H1 (cell line): Measurements from ENCODE around the gene MGMT. TPM values are rescaled to one million over a fixed set of nuclear protein-coding genes. Genes with fewer than 3 reads are reported as not detected.

ENCODE experiments used
- BRCA1 ChIP-seq: IDR thresholded peaks from 2 replicates; pipeline ENCODE4 v1.6.1; 2012; ENCODE audit warnings: low read depth, low read length, improper control_type of control experiment
- CTBP2 ChIP-seq: IDR thresholded peaks from 2 replicates; pipeline ENCODE4 v1.7.0; 2011; ENCODE audit warnings: borderline replicate concordance, mild to moderate bottlenecking, moderate library complexity, mixed read lengths, low read length; ENCODE audit not compliant: insufficient read depth, insufficient read length
- GABPA ChIP-seq: IDR thresholded peaks from 2 replicates; pipeline ENCODE4 v1.6.1; 2011; ENCODE audit warnings: mild to moderate bottlenecking, low read length, moderate library complexity, borderline replicate concordance; ENCODE audit not compliant: insufficient read depth
- HDAC2 ChIP-seq, 2 experiments: fragments of 300-600 bp in 1 of 2; sonication (generic) in 1 of 2; IDR thresholded peaks; 2 replicates each; pipeline ENCODE4 v1.6.1; 2011 to 2012; ENCODE audit warnings: low read depth in 2 of 2, low read length in 2 of 2, mild to moderate bottlenecking in 2 of 2, moderate library complexity in 2 of 2, borderline replicate concordance in 1 of 2, inconsistent platforms in 1 of 2
- POU5F1 ChIP-seq: IDR thresholded peaks from 2 replicates; pipeline ENCODE4 v1.6.1; 2011; ENCODE audit warnings: low read depth, mild to moderate bottlenecking, low read length, moderate library complexity
- SIN3A ChIP-seq, 2 experiments: IDR thresholded peaks in 1 of 2; conservative IDR thresholded peaks in 1 of 2; 2 replicates each; pipeline ENCODE4 v1.6.1; 2011 to 2012; ENCODE audit warnings: low read length in 2 of 2, improper control_type of control experiment in 1 of 2, low read depth in 1 of 2, mild to moderate bottlenecking in 1 of 2
- polyA plus RNA-seq, 7 experiments: library from polyadenylated mRNA; depleted of rRNA in 3 of 7; stranded (reverse) in 5 of 7; unstranded in 2 of 7; fragments of >200 nt in 5 of 7; fragments of 200-250 nt in 2 of 7; gene quantifications; 1 replicate in 5 of 7; 2 replicates in 1 of 7; 4 replicates in 1 of 7; pipeline versions ENCODE4 v1.2.1 to v1.2.3, GENCODE V29; 2011 to 2013; ENCODE audit warnings: missing spikeins in 2 of 7, mixed read lengths in 2 of 7
- total RNA-seq: library from RNA; stranded (reverse); fragmentation: NEBNext Ultra II Directional; extraction: Animal tissue kit (Norgen Biotek cat#: 25700); gene quantifications from 2 replicates; pipeline ENCODE4 v1.2.1, GENCODE V29; 2021
- TF ChIP-seq, protein P1 (sequence below): fragments of 300-600 bp; sonication (generic); IDR thresholded peaks from 2 replicates; pipeline ENCODE4 v1.7.1; 2012; ENCODE audit warnings: low read length, moderate library complexity, mild to moderate bottlenecking, inconsistent platforms; ENCODE audit not compliant: insufficient replicate concordance
- TF ChIP-seq, protein P2 (sequence below): IDR thresholded peaks from 2 replicates; pipeline ENCODE4 v1.6.1; 2012; ENCODE audit warnings: inconsistent platforms
- TF ChIP-seq, protein P3 (sequence below): IDR thresholded peaks from 2 replicates; pipeline ENCODE4 v1.6.1; 2011; ENCODE audit warnings: low read length, improper control_type of control experiment

MGMT gene
- total and polyA plus RNA-seq, 2 of the 8 experiments (the other 6 are each of a cell fraction or from before 2014, with no cell fraction given) = 9.9 to 10.7 TPM

DNA sequence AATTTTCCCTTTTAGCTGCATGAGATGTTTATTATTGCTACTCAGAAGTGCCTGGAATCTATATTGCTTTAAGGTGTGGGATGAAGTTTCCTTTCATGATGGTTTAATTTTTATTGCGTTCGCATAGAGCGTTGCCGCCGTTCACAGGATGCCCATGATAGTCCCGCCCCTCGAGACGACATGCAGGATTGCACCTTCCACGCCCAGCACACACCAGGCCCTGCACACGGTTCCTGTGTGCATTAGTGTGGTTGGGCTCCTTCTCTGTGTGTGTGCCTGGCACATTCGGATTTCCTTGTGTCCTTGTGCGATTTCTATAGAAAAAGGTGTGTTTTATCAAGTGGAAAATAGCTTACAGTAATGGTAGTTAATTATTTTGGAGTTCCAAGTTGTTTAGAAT, 42.1 kb downstream of the MGMT start (continued):
- TF ChIP-seq, protein P1, sequence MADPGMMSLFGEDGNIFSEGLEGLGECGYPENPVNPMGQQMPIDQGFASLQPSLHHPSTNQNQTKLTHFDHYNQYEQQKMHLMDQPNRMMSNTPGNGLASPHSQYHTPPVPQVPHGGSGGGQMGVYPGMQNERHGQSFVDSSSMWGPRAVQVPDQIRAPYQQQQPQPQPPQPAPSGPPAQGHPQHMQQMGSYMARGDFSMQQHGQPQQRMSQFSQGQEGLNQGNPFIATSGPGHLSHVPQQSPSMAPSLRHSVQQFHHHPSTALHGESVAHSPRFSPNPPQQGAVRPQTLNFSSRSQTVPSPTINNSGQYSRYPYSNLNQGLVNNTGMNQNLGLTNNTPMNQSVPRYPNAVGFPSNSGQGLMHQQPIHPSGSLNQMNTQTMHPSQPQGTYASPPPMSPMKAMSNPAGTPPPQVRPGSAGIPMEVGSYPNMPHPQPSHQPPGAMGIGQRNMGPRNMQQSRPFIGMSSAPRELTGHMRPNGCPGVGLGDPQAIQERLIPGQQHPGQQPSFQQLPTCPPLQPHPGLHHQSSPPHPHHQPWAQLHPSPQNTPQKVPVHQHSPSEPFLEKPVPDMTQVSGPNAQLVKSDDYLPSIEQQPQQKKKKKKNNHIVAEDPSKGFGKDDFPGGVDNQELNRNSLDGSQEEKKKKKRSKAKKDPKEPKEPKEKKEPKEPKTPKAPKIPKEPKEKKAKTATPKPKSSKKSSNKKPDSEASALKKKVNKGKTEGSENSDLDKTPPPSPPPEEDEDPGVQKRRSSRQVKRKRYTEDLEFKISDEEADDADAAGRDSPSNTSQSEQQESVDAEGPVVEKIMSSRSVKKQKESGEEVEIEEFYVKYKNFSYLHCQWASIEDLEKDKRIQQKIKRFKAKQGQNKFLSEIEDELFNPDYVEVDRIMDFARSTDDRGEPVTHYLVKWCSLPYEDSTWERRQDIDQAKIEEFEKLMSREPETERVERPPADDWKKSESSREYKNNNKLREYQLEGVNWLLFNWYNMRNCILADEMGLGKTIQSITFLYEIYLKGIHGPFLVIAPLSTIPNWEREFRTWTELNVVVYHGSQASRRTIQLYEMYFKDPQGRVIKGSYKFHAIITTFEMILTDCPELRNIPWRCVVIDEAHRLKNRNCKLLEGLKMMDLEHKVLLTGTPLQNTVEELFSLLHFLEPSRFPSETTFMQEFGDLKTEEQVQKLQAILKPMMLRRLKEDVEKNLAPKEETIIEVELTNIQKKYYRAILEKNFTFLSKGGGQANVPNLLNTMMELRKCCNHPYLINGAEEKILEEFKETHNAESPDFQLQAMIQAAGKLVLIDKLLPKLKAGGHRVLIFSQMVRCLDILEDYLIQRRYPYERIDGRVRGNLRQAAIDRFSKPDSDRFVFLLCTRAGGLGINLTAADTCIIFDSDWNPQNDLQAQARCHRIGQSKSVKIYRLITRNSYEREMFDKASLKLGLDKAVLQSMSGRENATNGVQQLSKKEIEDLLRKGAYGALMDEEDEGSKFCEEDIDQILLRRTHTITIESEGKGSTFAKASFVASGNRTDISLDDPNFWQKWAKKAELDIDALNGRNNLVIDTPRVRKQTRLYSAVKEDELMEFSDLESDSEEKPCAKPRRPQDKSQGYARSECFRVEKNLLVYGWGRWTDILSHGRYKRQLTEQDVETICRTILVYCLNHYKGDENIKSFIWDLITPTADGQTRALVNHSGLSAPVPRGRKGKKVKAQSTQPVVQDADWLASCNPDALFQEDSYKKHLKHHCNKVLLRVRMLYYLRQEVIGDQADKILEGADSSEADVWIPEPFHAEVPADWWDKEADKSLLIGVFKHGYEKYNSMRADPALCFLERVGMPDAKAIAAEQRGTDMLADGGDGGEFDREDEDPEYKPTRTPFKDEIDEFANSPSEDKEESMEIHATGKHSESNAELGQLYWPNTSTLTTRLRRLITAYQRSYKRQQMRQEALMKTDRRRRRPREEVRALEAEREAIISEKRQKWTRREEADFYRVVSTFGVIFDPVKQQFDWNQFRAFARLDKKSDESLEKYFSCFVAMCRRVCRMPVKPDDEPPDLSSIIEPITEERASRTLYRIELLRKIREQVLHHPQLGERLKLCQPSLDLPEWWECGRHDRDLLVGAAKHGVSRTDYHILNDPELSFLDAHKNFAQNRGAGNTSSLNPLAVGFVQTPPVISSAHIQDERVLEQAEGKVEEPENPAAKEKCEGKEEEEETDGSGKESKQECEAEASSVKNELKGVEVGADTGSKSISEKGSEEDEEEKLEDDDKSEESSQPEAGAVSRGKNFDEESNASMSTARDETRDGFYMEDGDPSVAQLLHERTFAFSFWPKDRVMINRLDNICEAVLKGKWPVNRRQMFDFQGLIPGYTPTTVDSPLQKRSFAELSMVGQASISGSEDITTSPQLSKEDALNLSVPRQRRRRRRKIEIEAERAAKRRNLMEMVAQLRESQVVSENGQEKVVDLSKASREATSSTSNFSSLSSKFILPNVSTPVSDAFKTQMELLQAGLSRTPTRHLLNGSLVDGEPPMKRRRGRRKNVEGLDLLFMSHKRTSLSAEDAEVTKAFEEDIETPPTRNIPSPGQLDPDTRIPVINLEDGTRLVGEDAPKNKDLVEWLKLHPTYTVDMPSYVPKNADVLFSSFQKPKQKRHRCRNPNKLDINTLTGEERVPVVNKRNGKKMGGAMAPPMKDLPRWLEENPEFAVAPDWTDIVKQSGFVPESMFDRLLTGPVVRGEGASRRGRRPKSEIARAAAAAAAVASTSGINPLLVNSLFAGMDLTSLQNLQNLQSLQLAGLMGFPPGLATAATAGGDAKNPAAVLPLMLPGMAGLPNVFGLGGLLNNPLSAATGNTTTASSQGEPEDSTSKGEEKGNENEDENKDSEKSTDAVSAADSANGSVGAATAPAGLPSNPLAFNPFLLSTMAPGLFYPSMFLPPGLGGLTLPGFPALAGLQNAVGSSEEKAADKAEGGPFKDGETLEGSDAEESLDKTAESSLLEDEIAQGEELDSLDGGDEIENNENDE = no peak
- TF ChIP-seq POU5F1 = no peak
- TF ChIP-seq HDAC2 (IDR thresholded peaks at IDR 0.05; ENCODE audit: borderline replicate concordance in 1 of 2, low read depth in 2 of 2, low read length in 2 of 2) = no peak
- TF ChIP-seq SIN3A (conservative IDR thresholded peaks at IDR 0.05 in 1 of 2, IDR thresholded peaks at IDR 0.05 in 1 of 2; ENCODE audit: low read depth in 1 of 2, low read length in 2 of 2) = no peak
- TF ChIP-seq, protein P2, sequence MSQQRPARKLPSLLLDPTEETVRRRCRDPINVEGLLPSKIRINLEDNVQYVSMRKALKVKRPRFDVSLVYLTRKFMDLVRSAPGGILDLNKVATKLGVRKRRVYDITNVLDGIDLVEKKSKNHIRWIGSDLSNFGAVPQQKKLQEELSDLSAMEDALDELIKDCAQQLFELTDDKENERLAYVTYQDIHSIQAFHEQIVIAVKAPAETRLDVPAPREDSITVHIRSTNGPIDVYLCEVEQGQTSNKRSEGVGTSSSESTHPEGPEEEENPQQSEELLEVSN = no peak
- TF ChIP-seq, protein P3, sequence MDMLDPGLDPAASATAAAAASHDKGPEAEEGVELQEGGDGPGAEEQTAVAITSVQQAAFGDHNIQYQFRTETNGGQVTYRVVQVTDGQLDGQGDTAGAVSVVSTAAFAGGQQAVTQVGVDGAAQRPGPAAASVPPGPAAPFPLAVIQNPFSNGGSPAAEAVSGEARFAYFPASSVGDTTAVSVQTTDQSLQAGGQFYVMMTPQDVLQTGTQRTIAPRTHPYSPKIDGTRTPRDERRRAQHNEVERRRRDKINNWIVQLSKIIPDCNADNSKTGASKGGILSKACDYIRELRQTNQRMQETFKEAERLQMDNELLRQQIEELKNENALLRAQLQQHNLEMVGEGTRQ = no peak
- no peak for TF ChIP-seq BRCA1
- no peak for TF ChIP-seq CTBP2
- TF ChIP-seq GABPA = no peak
